T-helper 17 cell (primary cell): Measurements from ENCODE around the gene CC2D2A. TPM values are rescaled to one million over a fixed set of nuclear protein-coding genes. Genes with fewer than 3 reads are reported as not detected.

Experiments
- ATAC-seq: fragments of 150-1000 bp; cut with Tn5 transposase; 2 replicates; pipeline ENCODE4 v1.10.0; 2021; ENCODE audit warnings: mild to moderate bottlenecking, moderate library complexity
- DNase-seq, 3 donors: peaks; one replicate each; pipeline versions ENCODE4 v3.0.0 to v3.0.0-alpha.2; 2020 to 2021
- H3K9me3 ChIP-seq: one replicate; pipeline ENCODE4 v1.7.0; 2013; ENCODE audit warnings: low read length, mild to moderate bottlenecking; ENCODE audit not compliant: control insufficient read depth, poor library complexity, severe bottlenecking
- H3K27ac Mint-ChIP-seq: one replicate; pipeline ENCODE4 v1.8.0; 2022; ENCODE audit warnings: mild to moderate bottlenecking, moderate library complexity, mixed read lengths
- H3K27me3 Mint-ChIP-seq: one replicate; pipeline ENCODE4 v1.8.0; 2022; ENCODE audit warnings: mixed read lengths
- H3K36me3 Mint-ChIP-seq: one replicate; pipeline ENCODE4 v1.8.0; 2022; ENCODE audit warnings: low read depth, mixed read lengths
- H3K4me1 Mint-ChIP-seq: one replicate; pipeline ENCODE4 v1.8.0; 2022; ENCODE audit warnings: mild to moderate bottlenecking, mixed read lengths
- H3K4me3 Mint-ChIP-seq: one replicate; pipeline ENCODE4 v1.8.0; 2022; ENCODE audit warnings: mild to moderate bottlenecking, moderate library complexity, mixed read lengths
- total RNA-seq, 4 donors: library from RNA in 2 of 4; stranded (reverse) in 2 of 4; gene quantifications; one replicate each; pipeline ENCODE4 v1.2.3 and lab custom pipeline; 2022 to 2026

Gene CC2D2A
- total RNA-seq, 2 donors from 2014 or later: 0.60 to 1.6 TPM

- H3K4me1 Mint-ChIP-seq: peaks cover 2% of the 10 kb centered on the region
- DNase-seq: no peak
- no peak overlapping the region for H3K4me3 Mint-ChIP-seq
- H3K9me3 ChIP-seq: no peaks in the 10 kb centered on the region
- no peaks in the 10 kb centered on the region for H3K27me3 Mint-ChIP-seq
- no peaks in the 10 kb centered on the region for H3K36me3 Mint-ChIP-seq
- no peak overlapping the region for H3K27ac Mint-ChIP-seq
- ATAC-seq: no peak
Observed at GRCh38 chr4:15479913-15480185, 10.2 kb downstream of the CC2D2A start.

- ATAC-seq (no peak), DNase-seq (no peak)
- no peaks in the 10 kb centered on the region for H3K36me3 Mint-ChIP-seq
- no peaks in the 10 kb centered on the region for H3K9me3 ChIP-seq
- H3K4me3 Mint-ChIP-seq: no peak overlapping the region
- H3K27me3 Mint-ChIP-seq: no peaks in the 10 kb centered on the region
- H3K4me1 Mint-ChIP-seq: no peaks in the 10 kb centered on the region
- H3K27ac Mint-ChIP-seq: no peak overlapping the region
Observed at GRCh38 chr4:15481961-15482745, 12.5 kb downstream of the CC2D2A start.

GRCh38 chr4:15482842-15483241 is 13.2 kb downstream of the CC2D2A start:
- no peak overlapping the region for H3K27ac Mint-ChIP-seq
- no peak for ATAC-seq
- H3K4me1 Mint-ChIP-seq: no peaks in the 10 kb centered on the region
- no peaks in the 10 kb centered on the region for H3K27me3 Mint-ChIP-seq
- DNase-seq: no peak
- no peaks in the 10 kb centered on the region for H3K36me3 Mint-ChIP-seq
- H3K9me3 ChIP-seq: no peaks in the 10 kb centered on the region
- no peak overlapping the region for H3K4me3 Mint-ChIP-seq

GRCh38 chr4:15488136-15488535 is 18.5 kb downstream of the CC2D2A start:
- H3K27me3 Mint-ChIP-seq: no peaks in the 10 kb centered on the region
- no peaks in the 10 kb centered on the region for H3K4me1 Mint-ChIP-seq
- no peak overlapping the region for H3K4me3 Mint-ChIP-seq
- no peak overlapping the region for H3K27ac Mint-ChIP-seq
- H3K9me3 ChIP-seq: peaks cover 2% of the 10 kb centered on the region
- H3K36me3 Mint-ChIP-seq: peaks cover 2% of the 10 kb centered on the region
- DNase-seq (no peak), ATAC-seq (no peak)

GRCh38 chr4:15488658-15489470 is 19.2 kb downstream of the CC2D2A start:
- ATAC-seq: no peak
- Mint-ChIP-seq H3K27ac (no peak overlapping the region), H3K36me3 (peaks cover 2% of the 10 kb centered on the region), H3K4me1 (no peaks in the 10 kb centered on the region), H3K27me3 (no peaks in the 10 kb centered on the region), H3K4me3 (no peak overlapping the region)
- H3K9me3 ChIP-seq: peaks cover 2% of the 10 kb centered on the region
- no peak for DNase-seq

- no peak overlapping the region for H3K27ac Mint-ChIP-seq
- H3K4me3 Mint-ChIP-seq: no peak overlapping the region
- no peaks in the 10 kb centered on the region for H3K4me1 Mint-ChIP-seq
- peaks cover 2% of the 10 kb centered on the region for H3K9me3 ChIP-seq
- DNase-seq (no peak), ATAC-seq (no peak)
- no peaks in the 10 kb centered on the region for H3K27me3 Mint-ChIP-seq
- peaks cover 2% of the 10 kb centered on the region for H3K36me3 Mint-ChIP-seq
Observed at GRCh38 chr4:15489551-15489950, 19.9 kb downstream of the CC2D2A start.

- no peak for DNase-seq
- Mint-ChIP-seq H3K4me3 (no peak overlapping the region), H3K36me3 (peaks cover 2% of the 10 kb centered on the region), H3K27me3 (no peaks in the 10 kb centered on the region), H3K4me1 (no peaks in the 10 kb centered on the region), H3K27ac (no peak overlapping the region)
- no peak for ATAC-seq
- peaks cover 2% of the 10 kb centered on the region for H3K9me3 ChIP-seq
Observed at GRCh38 chr4:15493411-15493810, 23.7 kb downstream of the CC2D2A start.

GRCh38 chr4:15495621-15496020 is 25.9 kb downstream of the CC2D2A start:
- Mint-ChIP-seq H3K36me3 (peaks cover 2% of the 10 kb centered on the region), H3K27ac (no peak overlapping the region), H3K27me3 (no peaks in the 10 kb centered on the region), H3K4me3 (no peak overlapping the region), H3K4me1 (no peaks in the 10 kb centered on the region)
- H3K9me3 ChIP-seq: no peaks in the 10 kb centered on the region
- ATAC-seq (no peak), DNase-seq (no peak)

GRCh38 chr4:15498356-15498755 is 28.7 kb downstream of the CC2D2A start:
- ATAC-seq: no peak
- H3K9me3 ChIP-seq: no peaks in the 10 kb centered on the region
- no peak overlapping the region for H3K27ac Mint-ChIP-seq
- H3K27me3 Mint-ChIP-seq: no peaks in the 10 kb centered on the region
- peaks cover under 1% of the 10 kb centered on the region for H3K36me3 Mint-ChIP-seq
- no peak for DNase-seq
- no peak overlapping the region for H3K4me3 Mint-ChIP-seq
- no peaks in the 10 kb centered on the region for H3K4me1 Mint-ChIP-seq

- Mint-ChIP-seq H3K27ac (no peak overlapping the region), H3K4me1 (no peaks in the 10 kb centered on the region), H3K36me3 (peaks cover 2% of the 10 kb centered on the region), H3K27me3 (no peaks in the 10 kb centered on the region), H3K4me3 (no peak overlapping the region)
- no peaks in the 10 kb centered on the region for H3K9me3 ChIP-seq
- ATAC-seq: no peak
- DNase-seq: no peak
Observed at GRCh38 chr4:15500701-15501100, 31.0 kb downstream of the CC2D2A start.

- no peak for ATAC-seq
- Mint-ChIP-seq H3K4me1 (no peaks in the 10 kb centered on the region), H3K27ac (no peak overlapping the region), H3K4me3 (no peak overlapping the region), H3K27me3 (no peaks in the 10 kb centered on the region), H3K36me3 (peaks cover 2% of the 10 kb centered on the region)
- H3K9me3 ChIP-seq: no peaks in the 10 kb centered on the region
- no peak for DNase-seq
Observed at GRCh38 chr4:15501941-15502340, 32.3 kb downstream of the CC2D2A start.

GRCh38 chr4:15502384-15502783 is 32.7 kb downstream of the CC2D2A start:
- H3K9me3 ChIP-seq: no peaks in the 10 kb centered on the region
- no peak overlapping the region for H3K4me3 Mint-ChIP-seq
- H3K36me3 Mint-ChIP-seq: peaks cover 2% of the 10 kb centered on the region
- no peak overlapping the region for H3K27ac Mint-ChIP-seq
- ATAC-seq: no peak
- H3K27me3 Mint-ChIP-seq: no peaks in the 10 kb centered on the region
- no peak for DNase-seq
- no peaks in the 10 kb centered on the region for H3K4me1 Mint-ChIP-seq

- H3K27ac Mint-ChIP-seq: no peak overlapping the region
- DNase-seq: no peak
- peaks cover 7% of the 10 kb centered on the region for H3K36me3 Mint-ChIP-seq
- ATAC-seq: no peak
- H3K9me3 ChIP-seq: no peaks in the 10 kb centered on the region
- H3K27me3 Mint-ChIP-seq: no peaks in the 10 kb centered on the region
- H3K4me3 Mint-ChIP-seq: no peak overlapping the region
- no peaks in the 10 kb centered on the region for H3K4me1 Mint-ChIP-seq
Observed at GRCh38 chr4:15504041-15504440, 34.4 kb downstream of the CC2D2A start.

- ATAC-seq (no peak), DNase-seq (no peak)
- H3K4me3 Mint-ChIP-seq: no peak overlapping the region
- H3K36me3 Mint-ChIP-seq: peaks cover 8% of the 10 kb centered on the region
- H3K27me3 Mint-ChIP-seq: no peaks in the 10 kb centered on the region
- H3K4me1 Mint-ChIP-seq: peaks cover 2% of the 10 kb centered on the region
- no peak overlapping the region for H3K27ac Mint-ChIP-seq
- H3K9me3 ChIP-seq: no peaks in the 10 kb centered on the region
Observed at GRCh38 chr4:15506464-15506863, 36.8 kb downstream of the CC2D2A start.
